OCI-LY3 (cell line): ENCODE data around the gene RALY.

Experiments
- H2AFZ ChIP-seq: fragments of 200-600, 300-600 bp; shearing (Covaris generic); 2 replicates; pipeline ENCODE4 v1.6.0; 2014; ENCODE audit warnings: antibody characterized with exemption, low read depth, low read length
- H3K27ac ChIP-seq: fragments of 200-600, 300-600 bp; sonication (generic); 2 replicates; pipeline ENCODE4 v1.5.1; 2014; ENCODE audit warnings: mild to moderate bottlenecking, low read length, moderate library complexity, mixed read lengths
- H3K27me3 ChIP-seq: fragments of 200-600, 300-600 bp; sonication (generic); 2 replicates; pipeline ENCODE4 v1.6.1; 2014; ENCODE audit warnings: low read depth, low read length, mixed read lengths
- H3K36me3 ChIP-seq: fragments of 200-600, 300-600 bp; sonication (generic); replicated peaks from 2 replicates; pipeline ENCODE3; 2014; ENCODE audit warnings: low read depth, low read length, mixed read lengths
- H3K4me1 ChIP-seq: fragments of 300-600, 200-600 bp; sonication (generic); 2 replicates; pipeline ENCODE4 v1.6.1; 2014; ENCODE audit warnings: low read length, mixed read lengths
- H3K4me2 ChIP-seq: fragments of 200-600, 300-600 bp; sonication (generic); 2 replicates; pipeline ENCODE4 v1.6.1; 2014; ENCODE audit warnings: low read length, mixed read lengths
- H3K4me3 ChIP-seq: fragments of 300-600, 200-600 bp; sonication (generic); 2 replicates; pipeline ENCODE4 v1.5.1; 2014; ENCODE audit warnings: antibody characterized with exemption, mild to moderate bottlenecking, low read length, moderate library complexity
- H3K79me2 ChIP-seq: fragments of 300-600, 200-600 bp; shearing (Covaris generic); 2 replicates; pipeline ENCODE4 v1.6.1; 2014; ENCODE audit warnings: mild to moderate bottlenecking, low read length, mixed read lengths
- H3K9ac ChIP-seq: fragments of 300-600, 200-600 bp; shearing (Covaris generic); 2 replicates; pipeline ENCODE4 v1.6.0; 2014; ENCODE audit warnings: mild to moderate bottlenecking, low read length, moderate library complexity
- H3K9me3 ChIP-seq: fragments of 200-600, 300-600 bp; shearing (Covaris generic); 2 replicates; pipeline ENCODE4 v1.6.1; 2014; ENCODE audit warnings: low read length, mixed read lengths; ENCODE audit not compliant: insufficient read depth
- H4K20me1 ChIP-seq: fragments of 200-600, 300-600 bp; sonication (generic); 2 replicates; pipeline ENCODE4 v1.6.1; 2016; ENCODE audit warnings: low read length, mixed read lengths; ENCODE audit not compliant: insufficient read depth
- EZH2phosphoT487 ChIP-seq: fragments of 200-600 bp; shearing (Covaris generic); IDR thresholded peaks from 2 replicates; pipeline ENCODE4 v1.6.1; 2018; ENCODE audit warnings: antibody characterized with exemption, mixed run types, low read depth
- TF ChIP-seq, protein P1 (sequence below): fragments of 200-600, 300-600 bp; sonication (generic); IDR thresholded peaks from 2 replicates; pipeline ENCODE4 v1.5.1; 2014; ENCODE audit warnings: antibody characterized with exemption, low read length, low read depth

The RALY gene

DNA sequence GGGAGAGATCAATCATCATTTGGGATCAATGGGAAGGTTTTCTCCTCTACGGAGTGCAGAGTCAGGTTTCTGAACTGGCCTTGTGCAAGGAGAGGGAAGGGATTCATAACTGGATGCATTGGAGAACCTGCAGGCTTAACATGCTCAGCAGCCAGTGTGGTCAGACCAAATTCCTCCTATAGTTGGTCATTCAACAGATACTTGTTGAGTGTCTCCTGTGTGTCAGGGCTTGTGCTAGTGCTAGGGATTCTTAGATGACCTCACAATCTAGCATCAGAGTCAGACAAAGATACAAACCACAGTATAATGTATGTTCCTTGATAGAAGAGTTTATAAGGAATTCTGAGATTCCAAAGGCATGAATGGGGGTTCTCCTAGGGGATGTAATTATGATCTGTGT is 23.9 kb downstream of the RALY start:
- Histone ChIP-seq H3K27ac (no peak overlapping the region), H3K79me2 (peaks cover 85% of the 10 kb centered on the region)

DNA sequence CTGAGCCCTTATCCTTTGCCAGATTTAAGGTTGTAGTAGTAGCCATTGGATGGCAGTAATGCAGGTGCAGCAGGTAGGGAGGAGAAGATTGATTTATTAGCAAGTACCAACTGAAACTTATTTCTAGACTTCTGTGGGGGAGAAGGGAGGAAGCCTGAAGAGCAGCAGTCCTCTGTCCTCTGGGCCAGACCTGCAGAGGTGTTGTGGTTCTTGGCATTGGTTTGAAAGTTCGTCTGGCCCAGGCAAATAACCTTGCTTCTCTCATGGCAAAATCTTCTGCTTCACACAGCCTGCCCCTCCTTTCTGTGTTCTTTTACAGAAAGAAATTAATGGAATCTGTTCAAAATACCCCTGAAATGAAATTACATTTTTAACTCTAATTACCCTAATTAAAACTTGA is 24.5 kb downstream of the RALY start:
- peaks cover 87% of the 10 kb centered on the region for H4K20me1 ChIP-seq
- peaks cover 25% of the 10 kb centered on the region for H3K4me1 ChIP-seq
- no peak overlapping the region for H2AFZ ChIP-seq

More for the DNA sequence above, 23.9 kb downstream of the RALY start:
- Histone ChIP-seq H3K36me3 (no peaks in the 10 kb centered on the region), H3K9ac (no peak overlapping the region), H3K27me3 (no peaks in the 10 kb centered on the region), H3K4me2 (no peak overlapping the region), H4K20me1 (peaks cover 87% of the 10 kb centered on the region), H2AFZ (no peak overlapping the region), H3K4me1 (peaks cover 20% of the 10 kb centered on the region), H3K4me3 (no peak overlapping the region), H3K9me3 (no peaks in the 10 kb centered on the region)
- TF ChIP-seq, protein P1, sequence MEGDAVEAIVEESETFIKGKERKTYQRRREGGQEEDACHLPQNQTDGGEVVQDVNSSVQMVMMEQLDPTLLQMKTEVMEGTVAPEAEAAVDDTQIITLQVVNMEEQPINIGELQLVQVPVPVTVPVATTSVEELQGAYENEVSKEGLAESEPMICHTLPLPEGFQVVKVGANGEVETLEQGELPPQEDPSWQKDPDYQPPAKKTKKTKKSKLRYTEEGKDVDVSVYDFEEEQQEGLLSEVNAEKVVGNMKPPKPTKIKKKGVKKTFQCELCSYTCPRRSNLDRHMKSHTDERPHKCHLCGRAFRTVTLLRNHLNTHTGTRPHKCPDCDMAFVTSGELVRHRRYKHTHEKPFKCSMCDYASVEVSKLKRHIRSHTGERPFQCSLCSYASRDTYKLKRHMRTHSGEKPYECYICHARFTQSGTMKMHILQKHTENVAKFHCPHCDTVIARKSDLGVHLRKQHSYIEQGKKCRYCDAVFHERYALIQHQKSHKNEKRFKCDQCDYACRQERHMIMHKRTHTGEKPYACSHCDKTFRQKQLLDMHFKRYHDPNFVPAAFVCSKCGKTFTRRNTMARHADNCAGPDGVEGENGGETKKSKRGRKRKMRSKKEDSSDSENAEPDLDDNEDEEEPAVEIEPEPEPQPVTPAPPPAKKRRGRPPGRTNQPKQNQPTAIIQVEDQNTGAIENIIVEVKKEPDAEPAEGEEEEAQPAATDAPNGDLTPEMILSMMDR: no peak
- TF ChIP-seq EZH2phosphoT487: no peak

GRCh38 chr20:34022151-34022838 is 28.6 kb downstream of the RALY start:
- H3K36me3 ChIP-seq: no peaks in the 10 kb centered on the region
- no peaks in the 10 kb centered on the region for H3K27me3 ChIP-seq
- peaks cover 83% of the 10 kb centered on the region for H4K20me1 ChIP-seq
- peaks cover 85% of the 10 kb centered on the region for H3K79me2 ChIP-seq
- peak overlapping the region; percentile 23; the same call in 1 of the 2 replicates for H3K4me3 ChIP-seq
- peak overlapping the region; percentile 75 for H3K27ac ChIP-seq
- H2AFZ ChIP-seq: no peak overlapping the region
- H3K4me2 ChIP-seq: peak overlapping the region; percentile 69
- H3K4me1 ChIP-seq: peaks cover 45% of the 10 kb centered on the region
- H3K9me3 ChIP-seq: no peaks in the 10 kb centered on the region
- TF ChIP-seq, protein P1: peak; percentile 71
- no peak for TF ChIP-seq EZH2phosphoT487
- peak overlapping the region; percentile 23; the same call in 1 of the 2 replicates for H3K9ac ChIP-seq

More for the DNA sequence above, 24.5 kb downstream of the RALY start:
- Histone ChIP-seq H3K9ac (no peak overlapping the region), H3K9me3 (no peaks in the 10 kb centered on the region), H3K27ac (no peak overlapping the region), H3K27me3 (no peaks in the 10 kb centered on the region), H3K4me2 (no peak overlapping the region), H3K4me3 (no peak overlapping the region), H3K36me3 (no peaks in the 10 kb centered on the region), H3K79me2 (peaks cover 85% of the 10 kb centered on the region)
- TF ChIP-seq, protein P1: no peak
- TF ChIP-seq EZH2phosphoT487: no peak

DNA sequence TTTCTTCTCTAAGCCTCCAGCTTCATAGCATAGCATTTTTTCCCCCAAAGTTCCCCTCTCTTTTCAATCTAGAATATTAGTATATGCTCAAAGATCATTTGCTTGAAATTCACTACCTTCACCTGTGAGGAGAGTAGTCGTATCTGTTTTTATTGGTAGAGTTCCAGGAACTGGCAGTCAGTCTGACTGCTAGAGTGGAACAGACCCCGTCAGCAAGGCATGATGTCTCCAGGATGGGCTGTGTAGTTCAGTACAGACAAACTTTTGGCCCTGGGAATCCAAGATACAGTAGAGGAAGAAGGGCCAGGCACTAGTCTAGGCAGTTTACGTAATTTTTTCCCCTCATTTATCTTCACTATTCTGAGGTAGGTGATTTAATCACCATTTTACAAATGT is 29.1 kb downstream of the RALY start:
- Histone ChIP-seq H3K4me1 (peaks cover 45% of the 10 kb centered on the region), H2AFZ (no peak overlapping the region), H3K4me3 (peak overlapping the region; percentile 23; the same call in 1 of the 2 replicates), H3K36me3 (no peaks in the 10 kb centered on the region), H4K20me1 (peaks cover 83% of the 10 kb centered on the region), H3K27me3 (no peaks in the 10 kb centered on the region), H3K79me2 (peaks cover 85% of the 10 kb centered on the region), H3K9ac (peak overlapping the region; percentile 23; the same call in 1 of the 2 replicates), H3K27ac (peak overlapping the region; percentile 75), H3K9me3 (no peaks in the 10 kb centered on the region), H3K4me2 (peak overlapping the region; percentile 69)
- TF ChIP-seq, protein P1: no peak
- no peak for TF ChIP-seq EZH2phosphoT487
